Fibroblast of skin of right biceps (primary cell): ENCODE measurements around the gene ZNF217.
"Not testable (repeated sequence)": the region's sequence is repeated elsewhere in the genome, so short reads cannot be mapped to it uniquely, and the experiment has no call there.

Experiments
- DNase-seq: peaks from one replicate; pipeline ENCODE4 v3.0.0-alpha.2; 2013

Gene ZNF217

DNA sequence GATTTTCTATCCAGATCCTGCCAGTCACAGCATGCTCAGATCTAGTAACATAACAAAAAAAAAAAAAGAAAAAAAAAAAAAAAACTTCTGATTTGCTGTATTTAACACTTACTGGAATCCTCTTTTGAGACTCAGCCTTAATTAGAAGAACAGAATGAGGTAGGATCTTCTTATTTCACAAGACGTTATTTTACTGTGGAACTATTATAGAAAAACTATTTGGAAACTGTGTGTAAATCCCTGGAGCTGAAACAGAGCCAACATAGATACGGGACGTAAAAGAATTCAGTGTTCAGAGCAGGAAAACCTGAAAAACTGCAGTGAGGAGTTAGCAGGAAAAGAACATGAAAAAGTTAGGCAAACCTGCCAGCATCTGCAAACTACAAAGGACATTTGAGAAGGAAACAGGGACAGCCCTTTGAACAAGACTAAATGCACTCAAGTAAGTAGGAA lies 3.4 kb upstream of the ZNF217 start:
- DNase-seq = peak; percentile 50

DNA sequence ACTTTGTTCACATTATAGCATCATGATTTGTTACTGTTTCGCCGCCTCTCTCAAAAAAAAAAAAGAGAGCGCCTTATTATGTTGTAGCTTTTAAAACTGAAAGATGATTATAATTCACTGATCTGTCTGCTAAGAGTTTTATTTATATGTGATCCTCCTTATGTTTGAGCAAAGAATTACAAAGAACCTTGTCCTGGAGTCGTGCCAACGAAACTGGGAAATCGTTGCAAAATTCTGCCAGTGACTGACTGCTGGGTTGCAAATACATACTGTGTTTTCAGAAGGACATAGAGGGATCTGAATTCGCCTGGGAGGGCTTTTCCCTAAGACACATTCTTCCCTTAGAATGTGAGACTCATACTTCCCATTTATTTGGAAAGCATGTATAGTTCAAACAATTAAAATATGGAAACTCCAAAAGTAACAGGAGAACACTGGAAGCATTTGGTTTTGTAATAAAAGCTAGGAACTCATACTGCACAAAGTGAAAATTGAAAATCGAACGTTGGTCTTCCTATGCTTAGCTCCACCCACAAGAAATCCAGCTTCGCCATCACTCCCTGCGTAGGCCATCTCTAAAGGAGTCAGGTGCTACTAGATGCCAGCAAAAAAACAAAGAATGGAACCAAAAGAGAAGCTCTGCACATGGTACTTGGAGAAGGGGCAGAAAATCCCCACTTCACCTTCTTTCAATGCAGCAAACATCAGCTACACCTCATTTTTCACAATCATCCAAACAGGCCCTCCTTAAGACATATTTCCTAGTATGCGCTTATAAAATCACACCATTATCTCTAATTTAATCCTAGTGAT lies 2.8 kb upstream of the ZNF217 start:
- peak; percentile 54 for DNase-seq

DNA sequence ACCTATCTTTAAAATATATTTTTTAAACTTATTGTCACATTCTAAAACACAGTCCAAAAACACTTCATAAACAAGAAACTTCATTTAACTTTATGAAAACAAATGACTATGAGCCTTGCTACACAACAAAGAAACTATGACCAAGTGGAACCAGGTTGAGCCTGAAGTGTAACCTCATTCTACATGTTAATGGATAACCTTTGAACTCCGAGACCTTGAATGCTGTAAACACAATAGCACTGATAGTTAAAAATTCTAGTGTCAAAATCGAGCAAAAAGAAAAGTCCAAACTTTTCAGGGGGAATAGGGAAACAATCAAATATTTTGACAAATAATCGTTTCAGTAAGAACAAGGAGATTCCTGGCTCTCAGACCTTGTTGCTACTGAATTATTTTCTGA lies 2.1 kb upstream of the ZNF217 start:
- DNase-seq = not testable (repeated sequence)

DNA sequence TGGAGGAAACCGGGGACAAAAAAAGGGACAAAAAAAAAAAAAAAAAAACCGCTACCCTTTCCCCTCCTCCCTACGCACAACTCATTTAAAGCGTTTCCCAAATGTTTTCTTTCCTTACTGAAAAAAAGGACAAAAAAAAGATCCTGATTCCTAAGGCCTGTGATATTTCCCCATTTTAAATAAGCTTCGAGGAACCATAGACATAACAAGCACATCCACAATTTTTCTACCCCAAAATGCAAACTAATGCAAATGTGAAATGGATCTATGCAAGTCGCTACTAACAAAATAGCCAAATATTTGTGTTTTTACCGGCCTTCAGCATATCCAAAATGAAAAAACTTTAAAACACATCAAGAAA lies 1.4 kb upstream of the ZNF217 start:
- no peak for DNase-seq

DNA sequence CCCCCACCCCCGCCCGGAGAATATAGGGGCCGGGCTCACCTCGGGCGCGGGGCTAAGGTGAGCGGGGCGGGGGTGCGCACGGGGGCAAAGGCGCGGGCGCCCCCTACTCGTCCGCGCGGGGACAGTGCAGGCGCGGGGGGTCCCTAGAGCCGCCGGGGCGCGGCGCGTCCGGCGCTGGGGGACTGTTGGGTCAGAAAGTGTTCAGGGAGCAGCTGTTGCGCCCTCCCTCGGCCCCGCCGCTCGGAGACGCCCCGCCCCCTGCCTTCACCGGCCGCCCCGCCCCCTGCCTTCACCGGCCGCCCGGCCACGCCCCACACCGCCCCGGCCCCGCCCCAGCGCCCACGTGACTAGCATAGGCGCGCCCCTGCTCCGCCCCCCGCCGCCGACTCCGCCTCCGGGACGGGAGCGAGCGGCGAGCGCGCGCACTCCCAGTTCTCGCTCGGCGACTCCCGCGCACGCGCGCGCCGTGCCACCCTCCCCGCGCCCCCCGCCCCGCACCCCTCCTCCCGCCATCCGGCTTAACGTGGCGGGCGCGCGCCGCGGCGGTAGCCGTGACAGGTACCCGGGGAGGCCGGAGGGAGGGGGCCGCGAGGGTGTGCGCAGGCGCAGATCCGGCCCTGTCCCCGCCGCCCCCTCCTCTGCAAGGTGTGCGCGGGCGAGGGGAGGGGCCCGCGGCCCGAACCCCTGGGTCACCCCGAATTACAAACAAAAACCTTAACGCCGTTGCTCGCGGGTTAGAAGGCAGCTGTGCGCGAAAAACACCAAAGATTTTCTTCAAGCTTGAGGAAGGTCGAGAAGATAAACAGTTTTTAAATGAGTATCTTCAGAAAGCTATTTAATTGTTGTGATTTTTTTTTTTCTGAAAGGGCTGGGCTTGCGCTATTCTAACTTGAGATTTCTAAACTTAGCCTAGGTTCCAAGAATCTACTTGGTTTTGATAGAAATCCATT lies 704 bp upstream of the ZNF217 start:
- peak; percentile 94 for DNase-seq

DNA sequence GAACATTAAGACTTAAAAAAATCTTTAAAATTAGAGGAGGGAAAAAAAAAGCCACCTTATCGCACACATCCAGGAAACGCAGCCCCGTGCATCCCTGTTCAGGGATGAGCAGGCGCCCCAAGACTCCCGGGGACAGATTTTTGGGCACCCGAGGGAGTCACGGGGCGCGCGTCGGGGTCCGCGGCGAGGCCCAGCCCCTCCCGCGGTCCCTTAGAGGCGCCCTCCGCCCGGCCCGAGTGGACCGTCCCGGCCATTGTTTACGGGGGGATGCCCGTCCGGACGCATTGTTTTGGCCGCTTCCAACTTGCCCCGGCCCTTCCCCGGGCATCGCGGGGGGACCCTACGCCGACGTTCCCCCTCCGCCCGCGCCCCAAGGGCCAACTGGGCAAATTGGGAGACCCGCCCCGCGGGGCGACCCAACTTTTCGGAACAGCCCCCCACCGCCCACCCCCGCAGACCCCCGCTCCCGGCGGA lies 610 bp downstream of the ZNF217 start:
- DNase-seq = no peak

DNA sequence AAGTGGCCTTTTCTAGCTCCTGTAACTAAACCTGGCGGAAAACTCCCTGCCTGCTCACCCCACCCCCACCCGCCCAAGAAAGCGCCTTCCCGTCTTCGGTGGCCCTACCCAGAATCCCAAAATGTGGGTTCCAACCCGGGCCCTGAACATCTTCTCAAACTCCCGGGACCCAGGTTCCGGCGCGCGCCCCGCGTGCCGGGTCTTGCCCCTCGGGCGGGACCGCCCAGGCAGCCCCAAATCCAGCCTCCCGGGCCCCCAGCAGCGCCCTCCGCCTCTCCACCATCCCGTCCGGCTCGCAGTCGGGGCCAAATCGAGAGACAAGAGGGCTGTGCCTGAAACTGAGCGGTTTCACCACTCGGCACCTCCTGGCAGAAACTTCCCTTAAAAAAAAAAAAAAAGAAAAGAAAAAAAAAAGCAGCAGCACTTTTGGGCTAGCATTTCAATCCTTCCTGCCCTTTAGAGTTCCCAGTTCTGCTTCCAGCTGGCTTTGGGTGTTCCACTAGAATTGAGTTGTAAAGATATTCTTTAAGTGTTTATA lies 1.1 kb downstream of the ZNF217 start:
- DNase-seq = peak; percentile 65

DNA sequence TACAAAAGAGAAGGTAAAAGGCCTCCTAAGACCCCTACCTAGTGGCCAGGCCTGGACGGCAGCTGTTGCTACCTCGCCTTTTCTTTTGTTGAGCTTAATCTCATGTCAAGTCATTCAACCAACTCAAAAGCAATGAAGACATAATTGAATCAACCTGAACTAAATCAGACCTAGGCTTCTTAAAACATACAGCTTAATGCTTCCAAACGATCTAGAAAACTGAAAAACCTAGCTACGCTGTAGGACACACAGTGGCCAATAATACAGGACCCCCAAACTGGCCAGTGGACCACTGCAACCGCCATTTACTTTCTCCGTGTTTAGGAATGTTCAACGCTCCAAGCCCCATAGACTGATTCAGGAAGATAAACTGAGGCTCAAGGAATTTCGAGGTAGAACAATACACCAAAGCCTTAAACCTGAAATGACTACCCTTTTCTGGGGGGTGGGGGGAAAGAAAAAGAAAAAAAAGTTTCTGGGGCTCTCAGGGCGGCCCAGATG lies 1.6 kb downstream of the ZNF217 start:
- not testable (repeated sequence) for DNase-seq

DNA sequence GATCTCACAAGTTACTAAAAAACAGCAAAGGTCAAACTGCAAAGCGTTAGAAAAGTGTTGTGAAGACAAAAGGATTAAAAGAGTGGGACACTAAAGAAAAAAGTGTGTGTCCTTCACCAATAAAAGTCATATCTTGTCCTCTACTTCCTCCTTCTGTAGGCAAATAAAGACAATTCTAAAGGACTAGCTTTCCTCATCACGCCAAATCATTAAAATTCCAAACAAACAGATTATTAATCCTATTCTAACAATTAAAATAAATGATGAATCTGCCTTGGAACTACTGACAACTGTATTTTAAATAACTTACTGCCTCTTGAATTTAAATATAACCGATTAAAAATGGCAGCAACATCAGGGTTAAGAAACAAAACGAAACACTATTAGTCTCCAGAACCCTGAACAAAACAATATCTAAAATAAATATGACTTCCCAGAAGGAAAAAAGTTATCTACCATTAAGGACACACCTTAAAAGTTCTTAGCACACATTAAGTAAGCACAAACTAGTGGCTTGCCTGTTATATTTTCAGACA lies 2.4 kb downstream of the ZNF217 start:
- not testable (repeated sequence) for DNase-seq

DNA sequence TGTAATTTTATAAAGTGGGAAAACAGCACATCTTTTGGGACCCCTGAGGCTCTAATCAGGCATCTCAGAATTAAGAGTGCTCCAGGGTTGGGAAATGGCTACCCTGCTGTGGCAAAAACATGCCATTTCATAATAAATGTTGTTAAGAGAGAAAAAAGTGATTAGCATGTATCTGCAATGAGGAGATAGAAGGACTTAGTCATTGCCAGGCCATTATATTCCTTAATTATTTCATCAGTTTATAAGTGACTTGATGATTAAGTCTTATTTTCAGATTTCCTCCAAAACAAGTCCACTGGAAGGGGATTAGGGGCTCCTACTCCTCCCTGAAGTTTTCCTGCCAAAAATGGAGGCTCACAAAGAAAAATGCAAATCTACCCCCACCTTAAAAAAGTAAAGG lies 3.0 kb downstream of the ZNF217 start:
- not testable (repeated sequence) for DNase-seq

DNA sequence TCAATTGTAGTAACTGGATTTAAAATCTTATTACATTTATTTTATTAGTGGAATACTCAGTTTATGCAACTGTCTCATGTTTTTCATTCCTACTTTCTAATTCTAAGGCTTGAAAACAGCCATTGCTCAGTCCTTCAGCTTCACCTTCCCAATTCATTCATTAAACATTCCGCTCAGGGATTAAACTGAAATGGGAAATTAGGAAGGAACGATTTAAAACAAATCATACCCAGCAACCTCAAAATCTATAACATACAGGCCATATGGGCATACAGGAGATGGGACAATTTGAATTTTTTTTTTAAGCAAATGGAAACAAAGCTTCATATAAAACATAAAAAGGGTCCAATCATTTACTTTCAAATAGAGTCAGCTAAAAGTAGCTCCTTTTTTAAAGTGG lies 3.5 kb downstream of the ZNF217 start:
- not testable (repeated sequence) for DNase-seq

DNA sequence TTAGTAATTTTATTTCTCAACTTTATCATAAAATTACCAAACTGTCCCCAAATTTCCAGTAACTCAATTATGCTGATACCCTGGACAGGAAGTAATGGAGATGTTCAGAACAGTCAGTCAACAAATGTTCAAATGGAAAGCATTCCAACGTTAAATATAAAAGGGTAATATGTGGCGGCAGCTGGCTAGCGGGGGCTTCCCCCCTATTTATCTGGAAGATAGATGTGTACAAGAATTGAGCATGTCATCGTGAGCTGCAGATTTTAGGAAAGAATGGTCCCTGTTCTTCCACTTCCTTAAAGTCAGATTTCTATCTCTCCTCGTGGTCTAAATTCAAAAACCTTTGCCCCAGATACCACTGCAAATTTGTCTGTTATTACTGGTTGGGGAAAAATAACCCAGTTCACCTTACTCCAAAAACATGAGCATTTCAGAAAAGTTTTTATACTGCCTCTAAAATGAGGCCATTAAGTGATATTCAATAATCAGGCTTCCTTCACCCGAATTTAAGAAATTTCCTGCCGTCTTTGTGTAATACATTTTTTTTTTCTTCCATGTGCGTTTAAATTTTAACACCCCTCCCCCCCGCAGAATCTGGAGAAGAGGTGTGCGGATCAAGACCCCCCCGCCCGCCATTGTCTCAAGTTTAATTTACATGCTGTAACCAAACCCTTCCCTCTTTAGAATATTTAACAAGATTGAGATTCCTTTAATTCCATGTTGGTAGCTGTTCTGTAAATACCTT lies 4.1 kb downstream of the ZNF217 start:
- DNase-seq = not testable (repeated sequence)

DNA sequence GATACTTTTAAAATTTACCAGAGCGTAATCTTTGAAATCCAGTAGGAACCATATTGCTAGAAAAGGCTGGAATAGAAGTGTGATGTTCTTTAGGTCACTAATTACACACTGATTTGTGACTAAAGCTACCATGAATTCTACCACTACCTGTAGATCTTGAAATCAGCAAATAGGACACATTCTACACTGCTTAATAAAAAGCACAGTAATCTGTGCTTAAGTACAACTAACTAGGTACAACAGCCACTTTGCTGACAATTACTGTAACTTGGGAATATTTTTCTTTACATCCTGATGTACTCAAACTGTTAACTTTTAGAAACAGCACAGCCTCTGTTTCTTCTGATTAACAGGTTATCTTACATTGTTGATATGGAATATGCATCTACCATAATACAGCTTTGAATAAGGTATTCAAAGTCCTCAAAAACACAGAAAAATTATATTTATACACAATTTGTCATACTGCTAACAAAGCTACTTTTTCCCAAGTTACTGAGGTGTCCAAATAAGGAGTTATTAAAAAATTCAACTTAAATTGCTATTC lies 6.4 kb downstream of the ZNF217 start:
- DNase-seq = not testable (repeated sequence)

DNA sequence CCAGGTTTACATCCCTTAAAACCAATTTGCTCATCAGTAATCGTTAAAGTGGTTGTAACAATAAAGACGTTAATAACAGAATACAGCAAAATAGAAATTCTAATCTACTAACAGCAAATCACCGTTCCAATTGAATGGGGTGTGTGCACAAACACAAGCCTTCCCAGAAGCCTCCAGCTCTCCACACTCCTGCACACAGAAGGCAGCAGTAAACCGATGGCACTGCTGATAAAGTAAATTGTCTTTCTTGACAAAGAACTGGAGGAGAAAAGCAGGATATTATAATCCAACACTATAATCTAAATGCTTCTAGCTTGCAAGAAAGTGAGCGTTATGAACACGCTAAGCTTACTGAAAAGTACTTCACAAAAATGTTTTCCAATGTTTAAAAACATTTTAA lies 7.0 kb downstream of the ZNF217 start:
- no peak for DNase-seq

DNA sequence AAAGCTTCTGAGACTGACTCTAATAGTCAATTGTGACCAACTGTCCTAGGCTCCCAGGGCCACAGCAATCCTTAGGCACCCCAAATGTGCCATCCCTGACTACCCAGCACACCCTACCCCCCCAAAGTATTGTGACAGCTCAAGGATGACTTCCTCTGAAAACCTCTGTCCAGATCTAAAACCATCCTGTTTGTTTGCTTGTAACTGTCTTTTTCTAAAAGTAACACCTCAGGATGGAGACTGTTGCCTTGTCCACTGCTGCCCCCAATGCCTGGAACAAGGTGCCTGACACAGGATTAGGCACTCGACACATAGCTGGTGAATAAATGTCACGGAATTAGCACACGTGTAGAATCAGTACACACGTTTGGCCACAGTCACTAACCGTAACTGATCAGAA lies 7.7 kb downstream of the ZNF217 start:
- DNase-seq = not testable (repeated sequence)

DNA sequence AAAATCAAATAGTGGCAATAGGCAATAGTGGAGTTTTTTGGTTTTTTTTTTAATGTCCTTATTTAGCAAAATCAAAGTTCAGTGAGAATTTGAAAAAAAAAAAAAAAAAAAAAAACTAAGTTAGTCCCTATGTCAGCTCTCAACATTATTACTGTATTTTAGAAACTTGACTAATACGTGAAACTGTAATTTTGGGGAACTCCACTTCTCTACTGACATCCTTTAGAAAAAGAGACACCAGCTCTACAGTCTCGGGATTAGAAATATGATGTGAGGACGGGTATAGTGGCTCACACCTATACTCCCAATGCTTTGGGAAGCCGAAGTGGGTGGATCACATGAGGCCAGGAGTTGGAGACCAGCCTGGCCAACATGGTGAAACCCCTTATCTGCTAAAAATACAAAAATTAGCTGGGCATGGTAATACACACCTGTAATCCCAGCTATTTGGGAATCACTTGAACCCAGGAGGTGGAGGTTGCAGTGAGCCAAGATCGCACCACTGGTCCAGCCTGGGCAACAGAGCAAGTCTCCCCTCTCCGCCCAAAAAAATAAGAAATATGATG lies 8.6 kb downstream of the ZNF217 start:
- DNase-seq = not testable (repeated sequence)

DNA sequence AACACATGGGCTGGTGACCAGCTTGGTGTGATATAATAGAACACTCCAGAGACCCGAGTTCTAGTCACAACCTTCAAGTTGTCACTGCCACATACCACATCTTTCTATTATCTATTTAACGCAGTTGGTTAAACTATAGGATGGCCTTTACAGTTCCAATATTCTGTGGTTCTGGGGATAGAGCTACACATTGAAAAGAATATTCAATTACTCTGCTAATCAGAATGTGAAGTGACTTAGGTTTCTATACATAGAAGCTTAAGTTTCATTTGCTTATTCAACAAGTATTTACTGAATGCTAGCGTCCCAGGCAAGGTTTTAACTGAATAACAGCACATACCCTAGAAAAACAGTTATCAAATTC lies 9.1 kb downstream of the ZNF217 start:
- DNase-seq = not testable (repeated sequence)

DNA sequence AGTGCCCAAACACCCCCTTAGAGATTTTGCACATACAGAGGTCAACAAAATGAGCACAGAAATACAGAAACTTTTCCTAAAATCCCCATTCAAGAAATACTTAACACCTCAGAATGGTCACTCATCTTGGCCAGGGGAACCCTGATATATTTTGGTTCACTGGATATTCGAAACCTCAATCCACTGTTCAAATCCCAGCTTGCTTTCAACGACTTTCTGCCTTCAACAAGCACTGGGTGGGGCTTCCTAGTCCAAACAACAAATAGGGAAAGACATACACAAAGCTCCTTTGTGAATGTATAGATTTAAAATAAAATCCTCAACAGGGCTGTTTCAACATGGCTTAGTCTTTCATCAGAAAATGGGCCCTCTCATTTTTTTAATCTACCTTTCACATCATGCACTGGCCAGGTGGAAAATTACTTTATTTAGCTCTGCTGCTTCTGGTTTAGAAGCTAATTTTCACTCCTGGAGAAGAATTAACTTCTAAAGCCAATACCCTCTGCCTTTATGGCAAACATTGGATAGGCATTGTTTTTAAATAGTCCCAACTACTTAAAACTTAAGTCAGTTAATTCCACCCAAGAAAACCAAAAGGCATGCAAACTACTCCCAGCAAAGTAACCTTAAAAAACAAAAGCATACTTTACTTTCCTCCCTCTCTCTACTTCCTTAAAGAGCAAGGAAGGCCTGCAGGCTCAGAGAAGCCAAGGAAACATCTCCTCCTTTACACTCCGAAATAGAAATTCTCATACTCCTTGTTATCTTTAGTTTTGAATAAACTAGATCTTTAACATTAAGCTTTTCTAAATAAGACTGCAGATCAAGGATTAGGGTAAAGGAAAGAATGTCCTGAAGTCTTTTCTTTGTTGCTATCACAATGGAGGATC lies 9.7 kb downstream of the ZNF217 start:
- not testable (repeated sequence) for DNase-seq

DNA sequence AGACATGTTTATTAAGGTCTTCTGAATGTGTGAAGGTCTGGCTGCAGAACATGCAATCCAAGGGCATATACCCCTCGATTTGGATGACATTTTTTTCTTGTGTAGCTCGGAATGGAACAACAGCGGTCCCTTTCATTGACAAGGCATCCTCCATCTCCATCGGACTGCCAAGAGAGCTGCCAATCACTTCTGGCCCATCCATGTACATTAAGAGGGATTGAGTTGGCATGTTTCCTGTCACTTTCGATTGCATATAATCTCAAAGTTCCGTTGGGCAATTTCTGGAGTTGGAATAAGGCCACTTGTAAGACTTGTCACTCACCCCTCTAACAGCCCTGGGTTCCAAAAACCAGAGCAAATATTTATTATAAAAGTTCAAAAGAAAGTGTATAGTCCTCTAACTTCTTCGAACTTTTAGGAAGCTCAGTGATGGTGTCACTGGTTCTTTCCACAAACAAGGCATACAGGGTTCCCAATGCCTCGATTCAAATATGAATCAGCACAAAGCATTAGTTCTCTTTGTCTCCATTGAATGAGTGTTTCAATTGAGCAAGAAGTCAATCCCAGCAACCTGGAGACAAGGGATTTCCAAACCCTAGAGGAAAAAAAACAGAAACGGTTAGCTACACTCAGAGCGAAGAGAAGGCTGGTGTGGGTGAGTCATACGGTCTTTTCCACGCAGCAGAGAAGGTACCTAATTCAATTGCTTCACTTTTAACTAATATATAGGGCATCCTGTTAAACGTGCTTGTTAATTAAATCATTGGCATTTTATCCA lies 10.9 kb downstream of the ZNF217 start:
- peak; percentile 90 for DNase-seq

DNA sequence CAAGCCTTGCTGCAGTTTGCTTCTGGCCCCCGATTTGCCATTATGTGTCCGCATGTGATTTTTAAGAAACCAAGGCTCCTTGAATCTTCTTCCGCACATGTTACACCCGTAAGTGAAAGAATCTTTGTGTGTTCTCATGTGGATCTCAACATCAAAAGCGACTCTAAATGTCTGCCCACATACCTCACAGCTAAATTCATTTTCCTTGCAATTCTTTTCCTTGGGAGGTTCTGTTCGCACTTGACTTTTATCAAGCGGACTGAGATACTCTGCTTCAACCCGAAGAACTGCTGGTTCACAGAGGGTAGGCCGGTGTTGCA lies 11.4 kb downstream of the ZNF217 start:
- DNase-seq = no peak
